ENCODE measurements around the gene TNNT2.

TNNT2 gene

DNA sequence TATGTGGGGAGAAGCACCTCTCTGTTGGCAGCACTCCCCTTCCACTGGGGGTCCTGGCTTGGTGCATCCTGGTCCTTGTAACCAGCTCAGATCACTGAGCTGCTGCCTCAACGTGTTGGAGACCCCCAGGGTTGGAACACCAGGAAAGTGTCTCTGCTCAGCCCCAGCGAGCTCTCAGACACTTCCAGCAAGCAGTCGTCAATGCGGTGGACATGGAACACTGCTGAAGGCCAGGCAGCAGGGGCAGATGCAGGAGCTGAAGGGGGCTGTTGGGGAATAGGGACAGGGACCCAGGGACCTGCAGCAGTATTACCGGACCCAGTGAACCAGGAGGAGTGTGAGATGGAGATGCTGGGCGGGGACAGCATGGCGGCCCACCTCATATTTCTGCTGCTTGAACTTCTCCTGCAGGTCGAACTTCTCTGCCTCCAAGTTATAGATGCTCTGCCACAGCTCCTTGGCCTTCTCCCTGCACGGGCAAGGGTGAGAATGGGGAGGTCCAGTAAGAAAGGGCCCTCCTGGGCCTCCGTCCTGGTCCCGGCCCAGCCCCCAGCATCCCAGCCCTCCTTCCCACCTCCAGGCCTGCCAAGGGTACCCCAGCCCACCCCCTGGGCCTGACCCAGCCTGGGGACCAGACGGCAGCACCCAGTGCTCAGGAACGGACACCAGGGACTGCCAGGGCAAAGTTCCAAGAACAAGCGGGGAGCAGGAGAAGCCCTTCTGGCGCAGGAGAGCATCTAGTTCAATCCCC is 16.4 kb downstream of the TNNT2 start:
- no peak for ATAC-seq
- TF ChIP-seq BACH2 (CRISPR knock-in tag; IDR thresholded peaks at IDR 0.05; ENCODE audit: borderline replicate concordance), result no peak
- TF ChIP-seq, protein P1, sequence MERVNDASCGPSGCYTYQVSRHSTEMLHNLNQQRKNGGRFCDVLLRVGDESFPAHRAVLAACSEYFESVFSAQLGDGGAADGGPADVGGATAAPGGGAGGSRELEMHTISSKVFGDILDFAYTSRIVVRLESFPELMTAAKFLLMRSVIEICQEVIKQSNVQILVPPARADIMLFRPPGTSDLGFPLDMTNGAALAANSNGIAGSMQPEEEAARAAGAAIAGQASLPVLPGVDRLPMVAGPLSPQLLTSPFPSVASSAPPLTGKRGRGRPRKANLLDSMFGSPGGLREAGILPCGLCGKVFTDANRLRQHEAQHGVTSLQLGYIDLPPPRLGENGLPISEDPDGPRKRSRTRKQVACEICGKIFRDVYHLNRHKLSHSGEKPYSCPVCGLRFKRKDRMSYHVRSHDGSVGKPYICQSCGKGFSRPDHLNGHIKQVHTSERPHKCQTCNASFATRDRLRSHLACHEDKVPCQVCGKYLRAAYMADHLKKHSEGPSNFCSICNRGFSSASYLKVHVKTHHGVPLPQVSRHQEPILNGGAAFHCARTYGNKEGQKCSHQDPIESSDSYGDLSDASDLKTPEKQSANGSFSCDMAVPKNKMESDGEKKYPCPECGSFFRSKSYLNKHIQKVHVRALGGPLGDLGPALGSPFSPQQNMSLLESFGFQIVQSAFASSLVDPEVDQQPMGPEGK (CRISPR knock-in tag; IDR thresholded peaks at IDR 0.05; ENCODE audit: borderline replicate concordance), result no peak
- TF ChIP-seq OSR1 (CRISPR knock-in tag; IDR thresholded peaks at IDR 0.05), result no peak
- no peak for TF ChIP-seq ISL1 (CRISPR knock-in tag; IDR thresholded peaks at IDR 0.05)
- TF ChIP-seq, protein P2, sequence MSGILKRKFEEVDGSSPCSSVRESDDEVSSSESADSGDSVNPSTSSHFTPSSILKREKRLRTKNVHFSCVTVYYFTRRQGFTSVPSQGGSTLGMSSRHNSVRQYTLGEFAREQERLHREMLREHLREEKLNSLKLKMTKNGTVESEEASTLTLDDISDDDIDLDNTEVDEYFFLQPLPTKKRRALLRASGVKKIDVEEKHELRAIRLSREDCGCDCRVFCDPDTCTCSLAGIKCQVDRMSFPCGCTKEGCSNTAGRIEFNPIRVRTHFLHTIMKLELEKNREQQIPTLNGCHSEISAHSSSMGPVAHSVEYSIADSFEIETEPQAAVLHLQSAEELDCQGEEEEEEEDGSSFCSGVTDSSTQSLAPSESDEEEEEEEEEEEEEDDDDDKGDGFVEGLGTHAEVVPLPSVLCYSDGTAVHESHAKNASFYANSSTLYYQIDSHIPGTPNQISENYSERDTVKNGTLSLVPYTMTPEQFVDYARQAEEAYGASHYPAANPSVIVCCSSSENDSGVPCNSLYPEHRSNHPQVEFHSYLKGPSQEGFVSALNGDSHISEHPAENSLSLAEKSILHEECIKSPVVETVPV (CRISPR knock-in tag; IDR thresholded peaks at IDR 0.05), result no peak
- TF ChIP-seq ZNF565 (CRISPR knock-in tag; conservative IDR thresholded peaks at IDR 0.05; ENCODE audit: low read depth), result no peak
- no peak for TF ChIP-seq ZFP30 (CRISPR knock-in tag; IDR thresholded peaks at IDR 0.05)
- TF ChIP-seq, protein P3, sequence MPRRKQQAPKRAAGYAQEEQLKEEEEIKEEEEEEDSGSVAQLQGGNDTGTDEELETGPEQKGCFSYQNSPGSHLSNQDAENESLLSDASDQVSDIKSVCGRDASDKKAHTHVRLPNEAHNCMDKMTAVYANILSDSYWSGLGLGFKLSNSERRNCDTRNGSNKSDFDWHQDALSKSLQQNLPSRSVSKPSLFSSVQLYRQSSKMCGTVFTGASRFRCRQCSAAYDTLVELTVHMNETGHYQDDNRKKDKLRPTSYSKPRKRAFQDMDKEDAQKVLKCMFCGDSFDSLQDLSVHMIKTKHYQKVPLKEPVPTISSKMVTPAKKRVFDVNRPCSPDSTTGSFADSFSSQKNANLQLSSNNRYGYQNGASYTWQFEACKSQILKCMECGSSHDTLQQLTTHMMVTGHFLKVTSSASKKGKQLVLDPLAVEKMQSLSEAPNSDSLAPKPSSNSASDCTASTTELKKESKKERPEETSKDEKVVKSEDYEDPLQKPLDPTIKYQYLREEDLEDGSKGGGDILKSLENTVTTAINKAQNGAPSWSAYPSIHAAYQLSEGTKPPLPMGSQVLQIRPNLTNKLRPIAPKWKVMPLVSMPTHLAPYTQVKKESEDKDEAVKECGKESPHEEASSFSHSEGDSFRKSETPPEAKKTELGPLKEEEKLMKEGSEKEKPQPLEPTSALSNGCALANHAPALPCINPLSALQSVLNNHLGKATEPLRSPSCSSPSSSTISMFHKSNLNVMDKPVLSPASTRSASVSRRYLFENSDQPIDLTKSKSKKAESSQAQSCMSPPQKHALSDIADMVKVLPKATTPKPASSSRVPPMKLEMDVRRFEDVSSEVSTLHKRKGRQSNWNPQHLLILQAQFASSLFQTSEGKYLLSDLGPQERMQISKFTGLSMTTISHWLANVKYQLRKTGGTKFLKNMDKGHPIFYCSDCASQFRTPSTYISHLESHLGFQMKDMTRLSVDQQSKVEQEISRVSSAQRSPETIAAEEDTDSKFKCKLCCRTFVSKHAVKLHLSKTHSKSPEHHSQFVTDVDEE (CRISPR knock-in tag; IDR thresholded peaks at IDR 0.05), result no peak
- TF ChIP-seq ZNF70 (CRISPR knock-in tag; IDR thresholded peaks at IDR 0.05), result no peak
- no peak for TF ChIP-seq SNAI2 (CRISPR knock-in tag; IDR thresholded peaks at IDR 0.05)
- TF ChIP-seq ARNTL (CRISPR knock-in tag; IDR thresholded peaks at IDR 0.05; ENCODE audit: borderline replicate concordance, low read depth), result no peak
- no peak for TF ChIP-seq TOX (CRISPR knock-in tag; IDR thresholded peaks at IDR 0.05; ENCODE audit: borderline replicate concordance)
- TF ChIP-seq, protein P4, sequence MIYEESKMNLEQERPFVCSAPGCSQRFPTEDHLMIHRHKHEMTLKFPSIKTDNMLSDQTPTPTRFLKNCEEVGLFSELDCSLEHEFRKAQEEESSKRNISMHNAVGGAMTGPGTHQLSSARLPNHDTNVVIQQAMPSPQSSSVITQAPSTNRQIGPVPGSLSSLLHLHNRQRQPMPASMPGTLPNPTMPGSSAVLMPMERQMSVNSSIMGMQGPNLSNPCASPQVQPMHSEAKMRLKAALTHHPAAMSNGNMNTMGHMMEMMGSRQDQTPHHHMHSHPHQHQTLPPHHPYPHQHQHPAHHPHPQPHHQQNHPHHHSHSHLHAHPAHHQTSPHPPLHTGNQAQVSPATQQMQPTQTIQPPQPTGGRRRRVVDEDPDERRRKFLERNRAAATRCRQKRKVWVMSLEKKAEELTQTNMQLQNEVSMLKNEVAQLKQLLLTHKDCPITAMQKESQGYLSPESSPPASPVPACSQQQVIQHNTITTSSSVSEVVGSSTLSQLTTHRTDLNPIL (CRISPR knock-in tag; IDR thresholded peaks at IDR 0.05; ENCODE audit: low read depth), result no peak
- TF ChIP-seq PPARA (CRISPR knock-in tag; IDR thresholded peaks at IDR 0.05; ENCODE audit: borderline replicate concordance), result no peak

DNA sequence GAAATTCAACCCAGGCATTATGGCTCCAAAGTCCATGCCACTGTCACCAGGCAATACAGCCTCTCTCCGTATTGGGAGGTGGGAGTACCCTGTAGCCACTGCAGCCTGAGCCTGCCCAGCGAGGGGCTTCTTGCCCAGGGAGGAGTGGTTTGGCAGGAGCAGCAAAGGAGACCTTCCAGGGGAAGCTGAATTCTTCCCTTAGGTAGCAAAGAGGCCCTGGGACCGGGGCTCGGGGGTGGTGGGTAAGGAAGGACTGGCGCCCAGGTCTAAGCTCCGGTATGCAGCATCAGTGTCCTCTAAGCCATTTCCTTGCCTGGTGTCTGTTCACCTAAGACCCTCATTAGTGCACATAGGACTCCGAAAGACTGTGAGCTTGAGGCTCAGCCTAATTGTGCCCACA is 17.0 kb downstream of the TNNT2 start:
- ATAC-seq, result no peak
- TF ChIP-seq, protein P2 (CRISPR knock-in tag; IDR thresholded peaks at IDR 0.05), result no peak
- TF ChIP-seq GLIS3 (CRISPR knock-in tag; IDR thresholded peaks at IDR 0.05), result no peak
- TF ChIP-seq, protein P1 (CRISPR knock-in tag; IDR thresholded peaks at IDR 0.05; ENCODE audit: borderline replicate concordance), result no peak
- TF ChIP-seq, protein P5, sequence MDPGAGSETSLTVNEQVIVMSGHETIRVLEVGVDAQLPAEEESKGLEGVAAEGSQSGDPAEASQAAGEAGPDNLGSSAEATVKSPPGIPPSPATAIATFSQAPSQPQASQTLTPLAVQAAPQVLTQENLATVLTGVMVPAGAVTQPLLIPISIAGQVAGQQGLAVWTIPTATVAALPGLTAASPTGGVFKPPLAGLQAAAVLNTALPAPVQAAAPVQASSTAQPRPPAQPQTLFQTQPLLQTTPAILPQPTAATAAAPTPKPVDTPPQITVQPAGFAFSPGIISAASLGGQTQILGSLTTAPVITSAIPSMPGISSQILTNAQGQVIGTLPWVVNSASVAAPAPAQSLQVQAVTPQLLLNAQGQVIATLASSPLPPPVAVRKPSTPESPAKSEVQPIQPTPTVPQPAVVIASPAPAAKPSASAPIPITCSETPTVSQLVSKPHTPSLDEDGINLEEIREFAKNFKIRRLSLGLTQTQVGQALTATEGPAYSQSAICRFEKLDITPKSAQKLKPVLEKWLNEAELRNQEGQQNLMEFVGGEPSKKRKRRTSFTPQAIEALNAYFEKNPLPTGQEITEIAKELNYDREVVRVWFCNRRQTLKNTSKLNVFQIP (CRISPR knock-in tag; IDR thresholded peaks at IDR 0.05; ENCODE audit: borderline replicate concordance, low read depth), result no peak
- TF ChIP-seq CSDC2 (CRISPR knock-in tag; IDR thresholded peaks at IDR 0.05), result no peak
- TF ChIP-seq, protein P4 (CRISPR knock-in tag; IDR thresholded peaks at IDR 0.05; ENCODE audit: low read depth), result no peak
- TF ChIP-seq ZC3H10 (CRISPR knock-in tag; IDR thresholded peaks at IDR 0.05), result no peak
- TF ChIP-seq, protein P3 (CRISPR knock-in tag; IDR thresholded peaks at IDR 0.05), result no peak
- TF ChIP-seq ZNF70 (CRISPR knock-in tag; IDR thresholded peaks at IDR 0.05), result no peak
- TF ChIP-seq ARNTL (CRISPR knock-in tag; IDR thresholded peaks at IDR 0.05; ENCODE audit: borderline replicate concordance, low read depth), result no peak
- TF ChIP-seq ZFP3 (CRISPR knock-in tag; IDR thresholded peaks at IDR 0.05), result no peak
- no peak for TF ChIP-seq TCF4 (CRISPR knock-in tag; IDR thresholded peaks at IDR 0.05; ENCODE audit: borderline replicate concordance)
